MM.1S (cell line): ENCODE measurements around the gene SCG3.

Experiments used
- CTCF ChIP-seq: fragments of 300-600 bp; sonication (generic); IDR thresholded peaks from 2 replicates; pipeline ENCODE4 v1.5.1; 2016; ENCODE audit warnings: antibody characterized with exemption, low read length, mixed read lengths
- EZH2 ChIP-seq: fragments of 300-600 bp; sonication (generic); optimal IDR thresholded peaks from 2 replicates; pipeline ENCODE3; 2017; ENCODE audit warnings: low read depth, mild to moderate bottlenecking, antibody characterized with exemption, low read length, mixed read lengths

GRCh38 chr15:51726302-51727073 is 45.2 kb downstream of the SCG3 start:
- TF ChIP-seq EZH2 (no peak), CTCF (no peak)
